GM18951 (cell line): ENCODE measurements around the gene PIR.
A peak's percentile ranks its signal among the peaks of the same experiment; 100 is the strongest.

Source experiments
- POLR2A ChIP-seq: IDR thresholded peaks from 4 replicates; pipeline ENCODE4 v1.6.1; 2011; ENCODE audit warnings: mild to moderate bottlenecking; ENCODE audit not compliant: insufficient read length, insufficient read depth; ENCODE audit errors: extremely low read depth
- in situ Hi-C: fragments of 300-500 bp; cut with MboI; formaldehyde crosslinking; loops from one replicate; pipeline ENCODE4 v1.12.0; 2022; ENCODE audit warnings: low sequenced_read_pairs, mixed read lengths, inconsistent platforms; ENCODE audit not compliant: unreplicated experiment

The PIR gene

GRCh38 chrX:15493118-15493962 is at the start of gene PIR:
Gene PIR (minus strand): TSS chrX:15493333. CDS start chrX:15491257, 2,076 bp downstream.
- TF ChIP-seq POLR2A: peak; percentile 74
- in situ Hi-C loops: no loop called here

- in situ Hi-C loops: no loop called here
- TF ChIP-seq POLR2A: no peak
Observed at GRCh38 chrX:15530318-15530717, 37.2 kb upstream of the PIR start.

GRCh38 chrX:15529165-15529564 is 36.0 kb upstream of the PIR start:
- in situ Hi-C loops: no loop called here

GRCh38 chrX:15525664-15526416 is 32.7 kb upstream of the PIR start:
- no peak for TF ChIP-seq POLR2A
- in situ Hi-C loops: no loop called here

More at GRCh38 chrX:15529165-15529564, 36.0 kb upstream of the PIR start:
- no peak for TF ChIP-seq POLR2A

GRCh38 chrX:15524417-15524816 is 31.3 kb upstream of the PIR start:
- in situ Hi-C loops: no loop called here

GRCh38 chrX:15523088-15523487 is 30.0 kb upstream of the PIR start:
- TF ChIP-seq POLR2A: no peak
- in situ Hi-C loops: no loop called here

More at GRCh38 chrX:15524417-15524816, 31.3 kb upstream of the PIR start:
- TF ChIP-seq POLR2A: no peak

GRCh38 chrX:15522464-15522863 is 29.3 kb upstream of the PIR start:
- no peak for TF ChIP-seq POLR2A
- in situ Hi-C loops: no loop called here

- in situ Hi-C loops: no loop called here
- TF ChIP-seq POLR2A: no peak
Observed at GRCh38 chrX:15515931-15516330, 22.8 kb upstream of the PIR start.

- TF ChIP-seq POLR2A: no peak
- in situ Hi-C loops: no loop called here
Observed at GRCh38 chrX:15514279-15514678, 21.1 kb upstream of the PIR start.

GRCh38 chrX:15512401-15512965 is 19.4 kb upstream of the PIR start:
- in situ Hi-C loops: no loop called here
- no peak for TF ChIP-seq POLR2A

- in situ Hi-C loops: no loop called here
- no peak for TF ChIP-seq POLR2A
Observed at GRCh38 chrX:15511563-15511962, 18.4 kb upstream of the PIR start.

GRCh38 chrX:15509845-15510244 is 16.7 kb upstream of the PIR start:
- in situ Hi-C loops: no loop called here
- no peak for TF ChIP-seq POLR2A

- in situ Hi-C loops: no loop called here
Observed at GRCh38 chrX:15507005-15507404, 13.9 kb upstream of the PIR start.

GRCh38 chrX:15505101-15505500 is 12.0 kb upstream of the PIR start:
- TF ChIP-seq POLR2A: no peak
- in situ Hi-C loops: no loop called here

More at GRCh38 chrX:15507005-15507404, 13.9 kb upstream of the PIR start:
- TF ChIP-seq POLR2A: no peak

- TF ChIP-seq POLR2A: no peak
- in situ Hi-C loops: no loop called here
Observed at GRCh38 chrX:15504661-15505060, 11.5 kb upstream of the PIR start.
